IMR-90 (cell line): Measurements from ENCODE around the gene RER1. TPM values are rescaled to one million over a fixed set of nuclear protein-coding genes. Genes with fewer than 3 reads are reported as not detected.

Experiments
- ATAC-seq: fragments of 200-7000 bp; cut with Tn5 transposase; 2 replicates; pipeline ENCODE4 v1.9.1; 2020; ENCODE audit warnings: low read depth, mild to moderate bottlenecking, moderate library complexity
- BruUV-seq: library from RNA; stranded (reverse); fragments of 400-500 nt; replicated peaks from 2 replicates; lab custom pipeline; 2021; lab: Mats Ljungman, UMichigan
- CTCF ChIA-PET: fragments of 300-600 bp; formaldehyde crosslinking; extraction: SDS; loops from one replicate; lab custom pipeline; 2021; ENCODE audit warnings: antibody characterized with exemption; lab: Yijun Ruan, JAX
- POLR2A ChIA-PET: fragments of 300-600 bp; sonication (Branson Sonifier 250); formaldehyde crosslinking; loops from one replicate; lab custom pipeline; 2022; ENCODE audit warnings: antibody characterized with exemption; ENCODE audit not compliant: unreplicated experiment; lab: Charles Lee
- DNase-seq: peaks from one replicate; pipeline ENCODE4 v3.0.0; 2013
- H2AFZ ChIP-seq: replicated peaks from 2 replicates; pipeline ENCODE3; 2013; ENCODE audit warnings: low read length, mild to moderate bottlenecking; ENCODE audit not compliant: poor library complexity
- H2AK5ac ChIP-seq: 2 replicates; pipeline ENCODE4 v1.6.1; 2013; ENCODE audit warnings: low read depth, low read length, inconsistent platforms
- H2AK9ac ChIP-seq: replicated peaks from 2 replicates; pipeline ENCODE3; 2013; ENCODE audit warnings: mild to moderate bottlenecking, low read depth, low read length, moderate library complexity; ENCODE audit not compliant: poor library complexity
- H2BK120ac ChIP-seq: 2 replicates; pipeline ENCODE4 v1.6.1; 2013; ENCODE audit warnings: low read depth, low read length, inconsistent platforms
- H2BK15ac ChIP-seq: 3 replicates; pipeline ENCODE4 v1.6.1; 2013; ENCODE audit warnings: low read depth, low read length, inconsistent platforms
- H2BK20ac ChIP-seq: 2 replicates; pipeline ENCODE4 v1.6.1; 2013; ENCODE audit warnings: low read depth, mild to moderate bottlenecking, inconsistent platforms, low read length, moderate library complexity
- H2BK5ac ChIP-seq: 2 replicates; pipeline ENCODE4 v1.6.1; 2013; ENCODE audit warnings: mild to moderate bottlenecking, low read depth, low read length, inconsistent platforms; ENCODE audit not compliant: poor library complexity, severe bottlenecking
- H3K14ac ChIP-seq: replicated peaks from 2 replicates; pipeline ENCODE4 v1.6.1; 2013; ENCODE audit warnings: low read depth, low read length, inconsistent platforms
- H3K18ac ChIP-seq: 2 replicates; pipeline ENCODE4 v1.6.1; 2013; ENCODE audit warnings: low read depth, low read length, control low read depth
- H3K23ac ChIP-seq: 2 replicates; pipeline ENCODE4 v1.6.1; 2013; ENCODE audit warnings: low read depth, low read length, inconsistent platforms
- H3K27ac ChIP-seq: 2 replicates; pipeline ENCODE4 v1.5.1; 2013; ENCODE audit warnings: mild to moderate bottlenecking, control low read depth, low read length; ENCODE audit not compliant: insufficient read depth
- H3K27me3 ChIP-seq: 2 replicates; pipeline ENCODE4 v1.6.1; 2013; ENCODE audit warnings: low read length; ENCODE audit not compliant: control insufficient read depth, insufficient read depth
- H3K36me3 ChIP-seq: 2 replicates; pipeline ENCODE4 v1.6.1; 2013; ENCODE audit warnings: low read length, mixed read lengths; ENCODE audit not compliant: control insufficient read depth, insufficient read depth
- H3K4ac ChIP-seq: 2 replicates; pipeline ENCODE4 v1.6.1; 2013; ENCODE audit warnings: low read depth, low read length, inconsistent platforms
- H3K4me1 ChIP-seq: 2 replicates; pipeline ENCODE4 v1.6.1; 2013; ENCODE audit warnings: low read length, mixed read lengths; ENCODE audit not compliant: control insufficient read depth, insufficient read depth
- H3K4me2 ChIP-seq: 2 replicates; pipeline ENCODE4 v1.6.1; 2013; ENCODE audit warnings: low read depth, mild to moderate bottlenecking, control low read depth, low read length, moderate library complexity
- H3K4me3 ChIP-seq: 2 replicates; pipeline ENCODE4 v1.5.1; 2013; ENCODE audit warnings: low read depth, mild to moderate bottlenecking, control low read depth, low read length, moderate library complexity; ENCODE audit not compliant: insufficient read depth
- H3K56ac ChIP-seq: 2 replicates; pipeline ENCODE4 v1.6.1; 2013; ENCODE audit warnings: low read length, inconsistent platforms; ENCODE audit not compliant: insufficient read depth; ENCODE audit errors: extremely low read depth
- H3K79me1 ChIP-seq, 2 experiments: 2 replicates each; pipeline ENCODE4 v1.6.1; 2013; ENCODE audit warnings: low read length in 2 of 2, inconsistent platforms in 1 of 2, low read depth in 1 of 2
- H3K9ac ChIP-seq: 2 replicates; pipeline ENCODE4 v1.6.1; 2013; ENCODE audit warnings: low read depth, low read length, control low read depth
- H3K9me1 ChIP-seq: 2 replicates; pipeline ENCODE4 v1.6.1; 2013; ENCODE audit warnings: low read length, inconsistent platforms; ENCODE audit not compliant: insufficient read depth
- H3K9me3 ChIP-seq: 2 replicates; pipeline ENCODE4 v1.6.1; 2013; ENCODE audit warnings: low read length; ENCODE audit not compliant: control insufficient read depth, insufficient read depth
- H4K20me1 ChIP-seq: 2 replicates; pipeline ENCODE4 v1.6.1; 2013; ENCODE audit warnings: low read length, inconsistent platforms; ENCODE audit not compliant: insufficient read depth
- H4K5ac ChIP-seq: 2 replicates; pipeline ENCODE4 v1.6.1; 2013; ENCODE audit warnings: mild to moderate bottlenecking, low read depth, low read length, control low read depth
- H4K8ac ChIP-seq, 2 experiments: 2 replicates each; pipeline ENCODE4 v1.6.1; 2013; ENCODE audit warnings: low read depth in 2 of 2, low read length in 2 of 2, control low read depth in 1 of 2, inconsistent platforms in 1 of 2
- H4K91ac ChIP-seq: 2 replicates; pipeline ENCODE4 v1.6.1; 2013; ENCODE audit warnings: low read depth, low read length, inconsistent platforms; ENCODE audit not compliant: insufficient read depth
- CHD1 ChIP-seq: IDR thresholded peaks from 2 replicates; pipeline ENCODE4 v1.6.1; 2012; ENCODE audit warnings: low read depth, low read length, improper control_type of control experiment
- CTCF ChIP-seq: conservative IDR thresholded peaks from 2 replicates; pipeline ENCODE4 v1.5.1; 2012; ENCODE audit warnings: mild to moderate bottlenecking, low read depth, low read length, improper control_type of control experiment
- ELK1 ChIP-seq: fragments of 150-350 bp; IDR thresholded peaks from 2 replicates; pipeline ENCODE4 v1.6.1; 2016; ENCODE audit warnings: low read depth, mild to moderate bottlenecking, low read length, moderate library complexity, borderline replicate concordance
- FOS ChIP-seq: fragments of 150-350 bp; IDR thresholded peaks from 2 replicates; pipeline ENCODE4 v1.6.1; 2016; ENCODE audit warnings: low read depth, low read length
- MAFK ChIP-seq: IDR thresholded peaks from 2 replicates; pipeline ENCODE4 v1.6.1; 2012; ENCODE audit warnings: low read depth, low read length, improper control_type of control experiment
- MAZ ChIP-seq: IDR thresholded peaks from 2 replicates; pipeline ENCODE4 v1.6.1; 2012; ENCODE audit warnings: low read depth, mild to moderate bottlenecking, low read length, improper control_type of control experiment, moderate library complexity, borderline replicate concordance
- MXI1 ChIP-seq: IDR thresholded peaks from 2 replicates; pipeline ENCODE4 v1.6.1; 2012; ENCODE audit warnings: low read depth, mild to moderate bottlenecking, low read length, moderate library complexity, borderline replicate concordance
- POLR2A ChIP-seq: IDR thresholded peaks from 2 replicates; pipeline ENCODE4 v1.6.1; 2012; ENCODE audit warnings: mild to moderate bottlenecking, low read depth, low read length
- RAD21 ChIP-seq: IDR thresholded peaks from 2 replicates; pipeline ENCODE4 v1.6.1; 2012; ENCODE audit warnings: low read length, improper control_type of control experiment
- RCOR1 ChIP-seq: IDR thresholded peaks from 2 replicates; pipeline ENCODE4 v1.6.1; 2012; ENCODE audit warnings: mild to moderate bottlenecking, low read length, improper control_type of control experiment; ENCODE audit not compliant: insufficient replicate concordance
- USF2 ChIP-seq: fragments of 150-350 bp; IDR thresholded peaks from 2 replicates; pipeline ENCODE4 v1.6.1; 2017; ENCODE audit warnings: mild to moderate bottlenecking, antibody characterized with exemption, low read length, low read depth
- WGBS, 2 experiments: methylation state at CpG; one replicate each; pipeline versions ENCODE4 v1.1.5 to v1.1.7; 2013; ENCODE audit warnings: missing lambda C conversion rate in 2 of 2; ENCODE audit not compliant: insufficient read length in 1 of 2; ENCODE audit errors: extremely low coverage in 2 of 2; 5-methylcytosine and 5-hydroxymethylcytosine counted together
- dilution Hi-C: fragments of 300-500 bp; cut with HindIII; formaldehyde crosslinking; loops from one replicate; pipeline ENCODE4 v1.14.3; 2018; ENCODE audit warnings: low sequenced_read_pairs; ENCODE audit not compliant: unreplicated experiment
- in situ Hi-C: fragments of 300-500 bp; cut with MboI; formaldehyde crosslinking; loops from 3 replicates; pipeline ENCODE4 v1.14.3; 2019; ENCODE audit warnings: low sequenced_read_pairs, inconsistent platforms, mixed read lengths
- intact Hi-C: fragments of 100-400 bp; cut with micrococcal nuclease; formaldehyde crosslinking; loops from 2 replicates; pipeline ENCODE4 v1.10.0; 2022
- polyA plus RNA-seq, 3 experiments: library from polyadenylated mRNA; depleted of rRNA; stranded (reverse); fragments of >200 nt; gene quantifications; 2 replicates each; pipeline ENCODE4 v1.2.3, GENCODE V29; 2012; ENCODE audit warnings: low replicate concordance in 1 of 3
- total RNA-seq: library from RNA; depleted of rRNA; stranded (reverse); fragments of >200 nt; gene quantifications from 2 replicates; pipeline ENCODE4 v1.2.3, GENCODE V29; 2012

Gene RER1
- total and polyA plus RNA-seq, 2 of the 4 experiments (the other 2 are of a cell fraction), result 47.1 to 240 TPM

GRCh38 chr1:2449636-2450454 is 58.2 kb downstream of the RER1 start:
- peak overlapping the region; percentile 78 for H3K4ac ChIP-seq
- ATAC-seq, result no peak
- CTCF ChIA-PET, result no interaction called here

More at GRCh38 chr1:2449636-2450454, 58.2 kb downstream of the RER1 start:
- no peak overlapping the region for H3K4me3 ChIP-seq
- in situ Hi-C loops (loop anchor here (25.0 kb wide), 1 partner anchor 612 kb away; the partner anchor contains the start of gene PRDM16), dilution Hi-C loops (no loop called here), intact Hi-C loops (no loop called here)
- no TSS peak for BruUV-seq
- POLR2A ChIA-PET, result no interaction called here
- no peaks in the 10 kb centered on the region for H3K9me3 ChIP-seq
- H2BK120ac ChIP-seq, result peak overlapping the region; percentile 70
- no peak overlapping the region for H3K23ac ChIP-seq
- H3K79me1 ChIP-seq, result peaks cover 0 to 8% of the 10 kb centered on the region in 2 experiments; a peak in 1 of 4 replicates
- 0 out of 2 replicates have a peak overlapping the region, but pooled peaks have one; percentile 22 for H3K14ac ChIP-seq
- peak overlapping the region; percentile 91 for H2AK5ac ChIP-seq
- peak overlapping the region; percentile 18 for H2AFZ ChIP-seq
- H3K18ac ChIP-seq, result no peak overlapping the region
- H3K9me1 ChIP-seq, result peaks cover 10% of the 10 kb centered on the region; the same call in 1 of the 2 replicates
- peak overlapping the region; percentile 80 for H2BK20ac ChIP-seq
- no peak overlapping the region for H3K9ac ChIP-seq
- peak overlapping the region; percentile 88; the same call in 1 of the 3 replicates for H2BK15ac ChIP-seq
- peak overlapping the region; percentile 80 for H2BK5ac ChIP-seq
- no peak overlapping the region for H3K4me2 ChIP-seq
- H3K36me3 ChIP-seq, result no peaks in the 10 kb centered on the region
- H2AK9ac ChIP-seq, result peak overlapping the region; percentile 82
- TF ChIP-seq USF2 (no peak), RAD21 (no peak), MAZ (no peak), CTCF (no peak), MXI1 (no peak), CHD1 (no peak), RCOR1 (no peak), ELK1 (no peak), POLR2A (no peak), MAFK (no peak), FOS (no peak)
- peak overlapping the region; percentile 81 for H4K91ac ChIP-seq
- peaks cover 4% of the 10 kb centered on the region; the same call in 1 of the 2 replicates for H3K27me3 ChIP-seq
- no peaks in the 10 kb centered on the region for H4K20me1 ChIP-seq
- 95% methylated on average over 9 of the region's 23 CpGs; no CpG with 5 or more reads in 1 of the 2 experiments for WGBS, 2 experiments
- H4K5ac ChIP-seq, result no peak overlapping the region
- peak overlapping the region in 1 of 2 experiments; percentile 69; a peak in 1 of 4 replicates for H4K8ac ChIP-seq
- H3K27ac ChIP-seq, result no peak overlapping the region
- DNase-seq, result no peak
- no peak overlapping the region for H3K56ac ChIP-seq
- H3K4me1 ChIP-seq, result peaks cover 23% of the 10 kb centered on the region
